Natural killer cell (primary cell): ENCODE results near the gene GNAI3. TPM values are rescaled to one million over a fixed set of nuclear protein-coding genes. Genes with fewer than 3 reads are reported as not detected.
A peak's percentile ranks its signal among the peaks of the same experiment; 100 is the strongest.

ENCODE experiments used
- ATAC-seq, 3 donors: fragments of 150-1000 bp in 2 of 3; fragments of 200-7000 bp in 1 of 3; cut with Tn5 transposase; 1 replicate in 1 of 3; 2 replicates in 2 of 3; pipeline ENCODE4 v1.10.0; 2021; ENCODE audit warnings: mild to moderate bottlenecking in 2 of 3, moderate library complexity in 2 of 3
- DNase-seq, 2 donors: peaks; one replicate each; pipeline versions ENCODE4 v3.0.0 to v3.0.0-alpha.2; 2013 to 2021; ENCODE audit warnings: mixed read lengths in 1 of 2
- H3K27ac ChIP-seq: one replicate; pipeline ENCODE4 v1.5.1; 2013; ENCODE audit warnings: mild to moderate bottlenecking, low read length
- H3K27me3 ChIP-seq: one replicate; pipeline ENCODE4 v1.6.1; 2013; ENCODE audit warnings: low read length; ENCODE audit not compliant: control insufficient read depth, insufficient read depth
- H3K36me3 ChIP-seq: one replicate; pipeline ENCODE4 v1.6.1; 2013; ENCODE audit warnings: low read length; ENCODE audit not compliant: control insufficient read depth, insufficient read depth
- H3K4me1 ChIP-seq: one replicate; pipeline ENCODE4 v1.6.1; 2013; ENCODE audit warnings: low read length; ENCODE audit not compliant: control insufficient read depth, insufficient read depth
- H3K4me3 ChIP-seq: one replicate; pipeline ENCODE4 v1.5.1; 2013; ENCODE audit warnings: low read length
- H3K9me3 ChIP-seq: one replicate; pipeline ENCODE4 v1.6.1; 2013; ENCODE audit warnings: low read length; ENCODE audit not compliant: control insufficient read depth, insufficient read depth
- H3K27ac Mint-ChIP-seq, 2 donors: one replicate each; pipeline ENCODE4 v1.8.0; 2022; ENCODE audit warnings: mild to moderate bottlenecking in 2 of 2, mixed read lengths in 2 of 2, moderate library complexity in 1 of 2
- H3K27me3 Mint-ChIP-seq, 2 donors: one replicate each; pipeline ENCODE4 v1.8.0; 2022; ENCODE audit warnings: low read depth in 2 of 2, mixed read lengths in 2 of 2
- H3K36me3 Mint-ChIP-seq: one replicate; pipeline ENCODE4 v1.8.0; 2022; ENCODE audit warnings: mixed read lengths
- H3K4me1 Mint-ChIP-seq, 2 donors: one replicate each; pipeline ENCODE4 v1.8.0; 2022; ENCODE audit warnings: mixed read lengths in 2 of 2
- H3K4me3 Mint-ChIP-seq: one replicate; pipeline ENCODE4 v1.8.0; 2022; ENCODE audit warnings: mild to moderate bottlenecking, moderate library complexity, mixed read lengths
- H3K9me3 Mint-ChIP-seq, 2 donors: one replicate each; pipeline ENCODE4 v1.8.0; 2022; ENCODE audit warnings: mixed read lengths in 2 of 2
- WGBS: methylation state at CpG from one replicate; pipeline ENCODE4 v1.1.7; 2013; ENCODE audit warnings: missing lambda C conversion rate; ENCODE audit not compliant: insufficient coverage; 5-methylcytosine and 5-hydroxymethylcytosine counted together
- intact Hi-C: fragments of 100-400 bp; cut with micrococcal nuclease; formaldehyde crosslinking; loops from one replicate; pipeline ENCODE4 v1.14.2; 2022
- total RNA-seq, 4 donors: library from RNA; stranded (reverse); fragments of 120-200 nt in 1 of 4; gene quantifications; one replicate each; pipeline versions ENCODE4 v1.2.3 to v1.2.4, GENCODE V29; 2013 to 2022
- TF ChIP-seq, protein P1 (sequence below): fragments of 200-600 bp; IDR thresholded peaks from one replicate; pipeline ENCODE4 v1.8.0; 2022; ENCODE audit warnings: antibody characterized with exemption

The GNAI3 gene
- total RNA-seq, 3 donors from 2014 or later (not counting 1 experiment from before 2014, with no cell fraction given) = 6.1 to 7.6 (median 6.9) TPM

DNA sequence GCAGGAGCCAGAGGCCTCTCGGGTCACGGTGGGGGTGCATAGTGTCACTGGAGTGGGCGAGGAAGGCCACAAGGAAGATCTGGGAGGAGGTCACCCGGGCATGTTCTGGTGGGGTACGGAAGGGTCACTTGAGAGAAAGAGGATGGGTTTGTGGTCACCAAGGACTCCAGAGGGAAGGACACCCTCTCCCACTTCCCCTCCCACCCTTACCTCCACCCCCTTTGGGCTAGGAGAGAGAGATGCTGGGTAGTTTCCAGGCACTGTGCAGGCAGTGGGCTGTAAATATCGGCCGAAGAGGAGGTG is 39.6 kb upstream of the GNAI3 start:
- intact Hi-C loops = no loop called here
- TF ChIP-seq, protein P1, sequence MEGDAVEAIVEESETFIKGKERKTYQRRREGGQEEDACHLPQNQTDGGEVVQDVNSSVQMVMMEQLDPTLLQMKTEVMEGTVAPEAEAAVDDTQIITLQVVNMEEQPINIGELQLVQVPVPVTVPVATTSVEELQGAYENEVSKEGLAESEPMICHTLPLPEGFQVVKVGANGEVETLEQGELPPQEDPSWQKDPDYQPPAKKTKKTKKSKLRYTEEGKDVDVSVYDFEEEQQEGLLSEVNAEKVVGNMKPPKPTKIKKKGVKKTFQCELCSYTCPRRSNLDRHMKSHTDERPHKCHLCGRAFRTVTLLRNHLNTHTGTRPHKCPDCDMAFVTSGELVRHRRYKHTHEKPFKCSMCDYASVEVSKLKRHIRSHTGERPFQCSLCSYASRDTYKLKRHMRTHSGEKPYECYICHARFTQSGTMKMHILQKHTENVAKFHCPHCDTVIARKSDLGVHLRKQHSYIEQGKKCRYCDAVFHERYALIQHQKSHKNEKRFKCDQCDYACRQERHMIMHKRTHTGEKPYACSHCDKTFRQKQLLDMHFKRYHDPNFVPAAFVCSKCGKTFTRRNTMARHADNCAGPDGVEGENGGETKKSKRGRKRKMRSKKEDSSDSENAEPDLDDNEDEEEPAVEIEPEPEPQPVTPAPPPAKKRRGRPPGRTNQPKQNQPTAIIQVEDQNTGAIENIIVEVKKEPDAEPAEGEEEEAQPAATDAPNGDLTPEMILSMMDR = no peak
- DNase-seq (no peak), ATAC-seq (peak in 1 of 3 donors; percentile 12)
- Mint-ChIP-seq H3K4me3 (peak overlapping the region; percentile 91), H3K9me3 (no peaks in the 10 kb centered on the region), H3K27me3 (peaks cover 0 to 6% of the 10 kb centered on the region in 2 donors), H3K27ac (peak overlapping the region; percentile 51 to 78), H3K36me3 (no peaks in the 10 kb centered on the region), H3K4me1 (peaks cover 46 to 47% of the 10 kb centered on the region in 2 donors)
- 95% methylated on average over 5 of the region's 7 CpGs for WGBS
- Histone ChIP-seq H3K36me3 (no peaks in the 10 kb centered on the region), H3K9me3 (no peaks in the 10 kb centered on the region), H3K27me3 (no peaks in the 10 kb centered on the region), H3K4me3 (peak overlapping the region; percentile 49), H3K27ac (no peak overlapping the region), H3K4me1 (peaks cover 48% of the 10 kb centered on the region)

DNA sequence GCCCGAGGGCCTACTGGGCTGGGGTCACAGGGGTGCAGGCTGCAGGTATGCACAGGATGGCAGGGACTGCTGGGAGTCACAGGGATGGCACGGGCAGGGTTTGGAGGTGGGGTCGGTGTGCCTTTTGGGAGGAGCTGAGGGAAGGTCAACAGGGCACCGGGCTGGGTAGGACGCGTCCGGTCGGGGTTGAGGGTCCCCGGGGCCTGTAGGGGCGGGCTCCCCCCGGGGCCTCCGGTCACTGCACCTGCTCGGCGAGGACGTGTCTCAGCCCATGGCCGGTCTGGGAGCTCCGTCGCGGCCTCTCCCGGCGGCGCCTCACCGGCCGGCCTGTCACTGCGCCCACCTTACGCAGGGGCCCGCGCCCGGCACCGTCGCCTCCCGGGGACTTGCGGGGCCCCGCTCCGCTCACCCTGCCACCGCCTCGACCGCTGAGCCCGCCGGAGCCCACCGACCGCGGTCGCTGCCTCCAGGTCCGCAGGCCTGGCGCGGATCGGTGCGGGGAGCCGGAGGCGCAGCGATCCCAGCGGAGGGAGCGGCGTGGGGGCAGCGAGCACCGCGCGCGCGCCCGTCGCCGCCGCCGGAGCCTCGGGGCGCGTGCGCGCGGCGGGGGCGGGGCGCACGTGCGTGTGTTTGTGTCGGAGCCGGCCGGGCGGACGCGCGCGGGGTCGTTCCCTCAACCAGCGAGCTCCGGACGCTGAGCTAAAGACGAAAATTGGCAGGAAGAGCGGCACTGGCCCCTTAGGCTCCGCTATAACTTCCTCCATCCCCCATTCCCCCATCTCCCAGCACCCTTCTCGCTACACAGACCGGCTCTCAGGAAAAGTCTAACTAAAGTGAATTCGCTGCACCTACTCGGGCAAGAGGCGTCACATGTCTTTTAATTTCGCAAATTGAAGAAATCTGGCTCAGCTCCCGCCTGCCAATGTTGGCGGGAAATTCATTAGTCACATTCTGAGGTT is 39.0 kb upstream of the GNAI3 start, which contains the start of gene AMIGO1:
TSS of gene AMIGO1 (minus strand) at position 552 of the 959 bp plus-strand sequence. CDS start 815 bp downstream, outside the sequence.
- H3K27me3 Mint-ChIP-seq = peaks cover 0 to 6% of the 10 kb centered on the region in 2 donors
- H3K4me3 ChIP-seq = peak within 1 kb of the TSS; percentile 60
- peaks cover 42% of the 10 kb centered on the region for H3K4me1 ChIP-seq
- DNase-seq = peak; percentile 64 to 85
- no peaks in the 10 kb centered on the region for H3K36me3 ChIP-seq
- TF ChIP-seq, protein P1 = no peak
- WGBS = 2% methylated on average over 100 of the region's 100 CpGs
- no peaks in the 10 kb centered on the region for H3K9me3 ChIP-seq
- intact Hi-C loops = no loop called here
- H3K4me1 Mint-ChIP-seq = peaks cover 40 to 42% of the 10 kb centered on the region in 2 donors
- no peaks in the 10 kb centered on the region for H3K9me3 Mint-ChIP-seq
- no peaks in the 10 kb centered on the region for H3K27me3 ChIP-seq
- H3K27ac Mint-ChIP-seq = peak within 1 kb of the TSS; percentile 51 to 78
- H3K27ac ChIP-seq = no peak within 1 kb of the TSS
- H3K36me3 Mint-ChIP-seq = no peaks in the 10 kb centered on the region
- peak; percentile 83 to 92 (median 89) for ATAC-seq
- H3K4me3 Mint-ChIP-seq = peak within 1 kb of the TSS; percentile 91

DNA sequence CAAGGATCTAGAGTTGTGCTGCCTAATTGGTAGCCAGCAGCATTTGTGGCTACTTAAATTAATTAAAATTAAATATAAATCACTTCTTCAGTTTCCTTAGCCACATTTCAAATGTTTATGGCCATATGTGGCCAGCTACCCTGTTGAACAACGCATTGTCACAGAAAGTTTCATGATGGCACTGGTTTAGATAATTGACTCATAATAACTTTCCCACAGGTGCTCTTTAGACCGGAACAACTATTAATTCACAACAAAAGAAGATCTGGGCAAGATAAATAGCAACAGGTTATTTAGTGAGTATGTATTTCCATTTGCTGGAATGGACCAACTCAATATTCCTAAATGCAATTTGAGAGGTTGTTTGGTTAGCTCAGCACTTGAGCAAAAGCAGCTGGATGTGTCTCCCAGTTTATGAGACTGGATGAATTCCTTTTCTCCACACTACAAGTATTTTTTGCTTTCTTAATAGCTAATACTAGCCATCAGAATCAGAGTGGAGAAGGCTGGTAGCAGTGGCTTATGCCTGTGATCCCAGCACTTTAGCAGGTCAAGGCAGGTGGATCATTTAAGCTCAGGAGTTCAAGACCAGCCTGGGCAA is 35.2 kb upstream of the GNAI3 start:
- TF ChIP-seq, protein P1 = no peak
- H3K27me3 ChIP-seq = no peaks in the 10 kb centered on the region
- H3K9me3 ChIP-seq = no peaks in the 10 kb centered on the region
- H3K9me3 Mint-ChIP-seq = no peaks in the 10 kb centered on the region
- no peak overlapping the region for H3K27ac ChIP-seq
- H3K27me3 Mint-ChIP-seq = peaks cover 0 to 6% of the 10 kb centered on the region in 2 donors
- no peak for ATAC-seq
- H3K4me3 ChIP-seq = no peak overlapping the region
- no peak for DNase-seq
- no peaks in the 10 kb centered on the region for H3K36me3 ChIP-seq
- no peaks in the 10 kb centered on the region for H3K36me3 Mint-ChIP-seq
- WGBS = 82% methylated on average over 1 of the region's 2 CpGs
- peaks cover 15 to 18% of the 10 kb centered on the region in 2 donors for H3K4me1 Mint-ChIP-seq
- H3K4me3 Mint-ChIP-seq = no peak overlapping the region
- intact Hi-C loops = no loop called here
- peaks cover 19% of the 10 kb centered on the region for H3K4me1 ChIP-seq
- no peak overlapping the region for H3K27ac Mint-ChIP-seq
